Neural cell (in vitro differentiated cells): ENCODE data around the gene STRIP1. TPM values are rescaled to one million over a fixed set of nuclear protein-coding genes. Genes with fewer than 3 reads are reported as not detected.

Experiments used
- H2AFZ ChIP-seq: fragments of 200-600, 300-800 bp; sonication (generic), shearing (Covaris generic); 2 replicates; pipeline ENCODE4 v1.6.0; 2014; ENCODE audit warnings: low read depth, mild to moderate bottlenecking, antibody characterized with exemption, low read length, moderate library complexity
- H3F3A ChIP-seq: fragments of 200-600 bp; shearing (Covaris generic); 2 replicates; pipeline ENCODE4 v1.6.1; 2016; ENCODE audit warnings: mild to moderate bottlenecking, moderate library complexity, mixed read lengths, antibody characterized with exemption, low read length; ENCODE audit not compliant: insufficient read depth, poor library complexity, severe bottlenecking
- H3K27ac ChIP-seq: fragments of 200-600, 300-800 bp; sonication (generic), shearing (Covaris generic); 2 replicates; pipeline ENCODE4 v1.5.1; 2014; ENCODE audit warnings: mild to moderate bottlenecking, low read length, moderate library complexity
- H3K27me3 ChIP-seq: fragments of 300-800, 200-600 bp; sonication (generic), shearing (Covaris generic); 2 replicates; pipeline ENCODE4 v1.6.0; 2014; ENCODE audit warnings: mild to moderate bottlenecking, low read depth, low read length, moderate library complexity; ENCODE audit not compliant: insufficient read depth
- H3K36me3 ChIP-seq: fragments of 300-800, 200-600 bp; sonication (generic), shearing (Covaris generic); 2 replicates; pipeline ENCODE4 v1.5.1; 2014; ENCODE audit warnings: mild to moderate bottlenecking, antibody characterized with exemption, low read length, moderate library complexity; ENCODE audit not compliant: insufficient read depth
- H3K4me2 ChIP-seq: fragments of 300-800, 200-600 bp; sonication (generic), shearing (Covaris generic); 2 replicates; pipeline ENCODE4 v1.6.0; 2014; ENCODE audit warnings: mild to moderate bottlenecking, low read length
- H3K4me3 ChIP-seq: fragments of 300-800, 200-600 bp; sonication (generic), shearing (Covaris generic); 2 replicates; pipeline ENCODE4 v1.5.1; 2014; ENCODE audit warnings: mild to moderate bottlenecking, low read length, moderate library complexity
- H3K79me2 ChIP-seq: fragments of 200-600 bp; shearing (Covaris generic); replicated peaks from 2 replicates; pipeline ENCODE4 v1.6.0; 2014; ENCODE audit warnings: mild to moderate bottlenecking, low read length, moderate library complexity; ENCODE audit not compliant: insufficient read depth
- H3K9ac ChIP-seq: fragments of 300-800, 200-600 bp; sonication (generic), shearing (Covaris generic); 2 replicates; pipeline ENCODE4 v1.6.1; 2016; ENCODE audit warnings: mild to moderate bottlenecking, low read length, mixed read lengths
- H3K9me2 ChIP-seq: fragments of 200-600 bp; shearing (Covaris generic); 2 replicates; pipeline ENCODE4 v1.6.1; 2016; ENCODE audit warnings: mild to moderate bottlenecking, low read length, mixed read lengths; ENCODE audit not compliant: insufficient read depth
- H3K9me3 ChIP-seq: fragments of 200-600, 300-800 bp; sonication (generic), shearing (Covaris generic); 2 replicates; pipeline ENCODE4 v1.6.1; 2016; ENCODE audit warnings: mild to moderate bottlenecking, mixed run types, low read length, moderate library complexity, mixed read lengths
- H4K20me1 ChIP-seq: fragments of 200-600 bp; shearing (Covaris generic); 2 replicates; pipeline ENCODE4 v1.6.1; 2016; ENCODE audit warnings: mild to moderate bottlenecking, mixed run types; ENCODE audit not compliant: insufficient read depth
- EP300 ChIP-seq: fragments of 450-650 bp; conservative IDR thresholded peaks from 2 replicates; pipeline ENCODE4 v1.6.1; 2014; ENCODE audit warnings: antibody characterized with exemption, mild to moderate bottlenecking, moderate library complexity; ENCODE audit not compliant: poor library complexity, severe bottlenecking
- EZH2 ChIP-seq: fragments of 200-600, 300-800 bp; shearing (Covaris generic), sonication (generic); IDR thresholded peaks from 2 replicates; pipeline ENCODE4 v1.6.1; 2014; ENCODE audit warnings: antibody characterized with exemption, low read length, borderline replicate concordance, mild to moderate bottlenecking; ENCODE audit not compliant: insufficient read depth, poor library complexity, severe bottlenecking
- MXI1 ChIP-seq: fragments of 450-650 bp; conservative IDR thresholded peaks from 2 replicates; pipeline ENCODE4 v1.6.1; 2014; ENCODE audit warnings: antibody characterized with exemption, mild to moderate bottlenecking; ENCODE audit not compliant: poor library complexity, severe bottlenecking
- POLR2AphosphoS5 ChIP-seq: IDR thresholded peaks from 2 replicates; pipeline ENCODE4 v1.6.1; 2012
- RAD21 ChIP-seq: fragments of 450-650 bp; conservative IDR thresholded peaks from 2 replicates; pipeline ENCODE4 v1.6.1; 2014; ENCODE audit warnings: antibody characterized with exemption, mild to moderate bottlenecking, moderate library complexity
- SMC3 ChIP-seq: fragments of 450-650 bp; conservative IDR thresholded peaks from 2 replicates; pipeline ENCODE4 v1.6.1; 2014; ENCODE audit warnings: antibody characterized with exemption, mild to moderate bottlenecking, moderate library complexity; ENCODE audit not compliant: poor library complexity
- TAF1 ChIP-seq: IDR thresholded peaks from 2 replicates; pipeline ENCODE4 v1.6.1; 2012; ENCODE audit warnings: low read depth
- polyA plus RNA-seq: library from polyadenylated mRNA; depleted of rRNA; stranded (reverse); fragments of >200 nt; gene quantifications from 2 replicates; pipeline ENCODE4 v1.2.3, GENCODE V29; 2014
- TF ChIP-seq, protein P1 (sequence below): fragments of 450-650 bp; IDR thresholded peaks from 2 replicates; pipeline ENCODE4 v1.5.1; 2014; ENCODE audit warnings: antibody characterized with exemption, mild to moderate bottlenecking, moderate library complexity; ENCODE audit not compliant: poor library complexity, severe bottlenecking
- TF ChIP-seq, protein P2 (sequence below): IDR thresholded peaks from 2 replicates; pipeline ENCODE4 v1.6.1; 2012; ENCODE audit warnings: borderline replicate concordance

The STRIP1 gene
- polyA plus RNA-seq, 1 donor from 2014 or later = 178 TPM

DNA sequence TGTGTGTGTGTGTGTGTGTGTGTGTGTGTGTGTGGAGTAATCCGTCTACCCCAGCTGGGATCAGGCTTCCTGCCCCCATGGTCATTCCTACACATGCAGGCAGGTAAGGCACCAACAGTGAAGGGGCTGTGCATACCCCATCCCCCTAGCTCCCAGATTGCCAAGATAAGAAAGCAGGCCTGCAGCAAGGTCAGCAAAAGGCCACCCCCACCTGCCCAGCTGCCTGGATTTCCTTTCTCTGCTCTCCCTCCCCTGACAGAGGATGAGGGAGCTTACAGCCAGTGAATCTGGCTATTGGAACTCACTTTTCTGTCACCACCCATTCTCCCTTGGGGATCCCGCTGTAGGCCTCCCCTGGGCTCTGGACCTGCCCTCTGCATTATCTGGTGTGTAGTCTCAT is 28.2 kb downstream of the STRIP1 start:
- Histone ChIP-seq H3K27ac (no peak overlapping the region), H3K9me2 (no peaks in the 10 kb centered on the region), H3K4me2 (no peak overlapping the region), H3K9me3 (no peaks in the 10 kb centered on the region), H3K36me3 (peaks cover 5% of the 10 kb centered on the region), H3K4me3 (no peak overlapping the region), H4K20me1 (no peaks in the 10 kb centered on the region), H3K79me2 (no peaks in the 10 kb centered on the region), H2AFZ (no peak overlapping the region), H3F3A (no peaks in the 10 kb centered on the region), H3K27me3 (peaks cover 24% of the 10 kb centered on the region), H3K9ac (no peak overlapping the region)
- TF ChIP-seq POLR2AphosphoS5 = no peak
- TF ChIP-seq TAF1 = no peak
- no peak for TF ChIP-seq EP300
- TF ChIP-seq, protein P1, sequence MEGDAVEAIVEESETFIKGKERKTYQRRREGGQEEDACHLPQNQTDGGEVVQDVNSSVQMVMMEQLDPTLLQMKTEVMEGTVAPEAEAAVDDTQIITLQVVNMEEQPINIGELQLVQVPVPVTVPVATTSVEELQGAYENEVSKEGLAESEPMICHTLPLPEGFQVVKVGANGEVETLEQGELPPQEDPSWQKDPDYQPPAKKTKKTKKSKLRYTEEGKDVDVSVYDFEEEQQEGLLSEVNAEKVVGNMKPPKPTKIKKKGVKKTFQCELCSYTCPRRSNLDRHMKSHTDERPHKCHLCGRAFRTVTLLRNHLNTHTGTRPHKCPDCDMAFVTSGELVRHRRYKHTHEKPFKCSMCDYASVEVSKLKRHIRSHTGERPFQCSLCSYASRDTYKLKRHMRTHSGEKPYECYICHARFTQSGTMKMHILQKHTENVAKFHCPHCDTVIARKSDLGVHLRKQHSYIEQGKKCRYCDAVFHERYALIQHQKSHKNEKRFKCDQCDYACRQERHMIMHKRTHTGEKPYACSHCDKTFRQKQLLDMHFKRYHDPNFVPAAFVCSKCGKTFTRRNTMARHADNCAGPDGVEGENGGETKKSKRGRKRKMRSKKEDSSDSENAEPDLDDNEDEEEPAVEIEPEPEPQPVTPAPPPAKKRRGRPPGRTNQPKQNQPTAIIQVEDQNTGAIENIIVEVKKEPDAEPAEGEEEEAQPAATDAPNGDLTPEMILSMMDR = no peak
- no peak for TF ChIP-seq EZH2
- no peak for TF ChIP-seq SMC3
- TF ChIP-seq RAD21 = no peak
- TF ChIP-seq MXI1 = no peak
- TF ChIP-seq, protein P2, sequence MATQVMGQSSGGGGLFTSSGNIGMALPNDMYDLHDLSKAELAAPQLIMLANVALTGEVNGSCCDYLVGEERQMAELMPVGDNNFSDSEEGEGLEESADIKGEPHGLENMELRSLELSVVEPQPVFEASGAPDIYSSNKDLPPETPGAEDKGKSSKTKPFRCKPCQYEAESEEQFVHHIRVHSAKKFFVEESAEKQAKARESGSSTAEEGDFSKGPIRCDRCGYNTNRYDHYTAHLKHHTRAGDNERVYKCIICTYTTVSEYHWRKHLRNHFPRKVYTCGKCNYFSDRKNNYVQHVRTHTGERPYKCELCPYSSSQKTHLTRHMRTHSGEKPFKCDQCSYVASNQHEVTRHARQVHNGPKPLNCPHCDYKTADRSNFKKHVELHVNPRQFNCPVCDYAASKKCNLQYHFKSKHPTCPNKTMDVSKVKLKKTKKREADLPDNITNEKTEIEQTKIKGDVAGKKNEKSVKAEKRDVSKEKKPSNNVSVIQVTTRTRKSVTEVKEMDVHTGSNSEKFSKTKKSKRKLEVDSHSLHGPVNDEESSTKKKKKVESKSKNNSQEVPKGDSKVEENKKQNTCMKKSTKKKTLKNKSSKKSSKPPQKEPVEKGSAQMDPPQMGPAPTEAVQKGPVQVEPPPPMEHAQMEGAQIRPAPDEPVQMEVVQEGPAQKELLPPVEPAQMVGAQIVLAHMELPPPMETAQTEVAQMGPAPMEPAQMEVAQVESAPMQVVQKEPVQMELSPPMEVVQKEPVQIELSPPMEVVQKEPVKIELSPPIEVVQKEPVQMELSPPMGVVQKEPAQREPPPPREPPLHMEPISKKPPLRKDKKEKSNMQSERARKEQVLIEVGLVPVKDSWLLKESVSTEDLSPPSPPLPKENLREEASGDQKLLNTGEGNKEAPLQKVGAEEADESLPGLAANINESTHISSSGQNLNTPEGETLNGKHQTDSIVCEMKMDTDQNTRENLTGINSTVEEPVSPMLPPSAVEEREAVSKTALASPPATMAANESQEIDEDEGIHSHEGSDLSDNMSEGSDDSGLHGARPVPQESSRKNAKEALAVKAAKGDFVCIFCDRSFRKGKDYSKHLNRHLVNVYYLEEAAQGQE = no peak

DNA sequence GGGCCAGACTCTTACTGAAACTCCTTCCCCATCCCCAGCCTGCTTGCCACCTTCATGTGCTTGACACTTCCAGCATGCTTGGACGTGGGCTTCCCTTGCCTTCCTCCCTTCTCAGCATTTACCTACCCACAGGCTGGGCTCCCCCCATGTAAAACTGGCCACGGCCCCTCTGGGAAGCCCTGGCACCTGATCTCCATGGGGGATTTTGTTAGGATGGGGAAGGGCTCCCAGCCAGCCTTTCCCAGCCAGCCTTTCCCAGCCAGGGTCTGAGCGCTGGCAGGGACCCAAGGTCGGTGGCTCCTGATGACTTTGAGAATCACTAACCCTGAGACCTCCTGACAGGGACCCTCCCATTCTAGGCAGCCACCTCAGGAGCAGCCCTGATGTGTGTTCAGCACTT is 29.4 kb downstream of the STRIP1 start:
- no peaks in the 10 kb centered on the region for H4K20me1 ChIP-seq
- no peak overlapping the region for H3K27ac ChIP-seq

More for the DNA sequence above, 29.4 kb downstream of the STRIP1 start:
- Histone ChIP-seq H3K36me3 (peaks cover 5% of the 10 kb centered on the region), H3K9ac (no peak overlapping the region), H3K27me3 (peaks cover 36% of the 10 kb centered on the region), H3K9me2 (no peaks in the 10 kb centered on the region), H3K9me3 (no peaks in the 10 kb centered on the region), H3K4me3 (no peak overlapping the region), H2AFZ (no peak overlapping the region), H3K4me2 (no peak overlapping the region), H3F3A (no peaks in the 10 kb centered on the region), H3K79me2 (no peaks in the 10 kb centered on the region)
- TF ChIP-seq POLR2AphosphoS5 = no peak
- no peak for TF ChIP-seq RAD21
- no peak for TF ChIP-seq EP300
- no peak for TF ChIP-seq TAF1
- TF ChIP-seq SMC3 = no peak
- TF ChIP-seq, protein P1 = no peak
- TF ChIP-seq MXI1 = no peak
- TF ChIP-seq, protein P2 = no peak
- no peak for TF ChIP-seq EZH2
